ENCODE results near the gene MGST3. TPM values are rescaled to one million over a fixed set of nuclear protein-coding genes. Genes with fewer than 3 reads are reported as not detected.

MGST3 gene
- total RNA-seq, 4 donors from 2014 or later, result 319 to 444 (median 396) TPM

GRCh38 chr1:165631342-165632151, 513 bp downstream of the MGST3 start:
- no peak for TF ChIP-seq CTCF (IDR thresholded peaks at IDR 0.05; ENCODE audit: low read depth)

GRCh38 chr1:165632152-165632469, 1.1 kb downstream of the MGST3 start:
- no peak for TF ChIP-seq CTCF (IDR thresholded peaks at IDR 0.05; ENCODE audit: low read depth)

GRCh38 chr1:165632491-165632890, 1.5 kb downstream of the MGST3 start:
- no peak for TF ChIP-seq CTCF (IDR thresholded peaks at IDR 0.05; ENCODE audit: low read depth)

GRCh38 chr1:165633614-165634013, 2.6 kb downstream of the MGST3 start:
- TF ChIP-seq CTCF (IDR thresholded peaks at IDR 0.05; ENCODE audit: low read depth), result no peak

- no peak for TF ChIP-seq CTCF (IDR thresholded peaks at IDR 0.05; ENCODE audit: low read depth)
These were observed 3.3 kb downstream of the MGST3 start for GRCh38 chr1:165634154-165634921.

GRCh38 chr1:165635329-165635728, 4.3 kb downstream of the MGST3 start:
- no peak for TF ChIP-seq CTCF (IDR thresholded peaks at IDR 0.05; ENCODE audit: low read depth)

- TF ChIP-seq CTCF (IDR thresholded peaks at IDR 0.05; ENCODE audit: low read depth), result no peak
These were observed 4.8 kb downstream of the MGST3 start for GRCh38 chr1:165635823-165636222.
